Measurements from ENCODE around the gene DDX1. TPM values are rescaled to one million over a fixed set of nuclear protein-coding genes. Genes with fewer than 3 reads are reported as not detected.

The DDX1 gene
- total RNA-seq, 3 donors from 2014 or later: 57.4 to 72.6 (median 71.0) TPM

DNA sequence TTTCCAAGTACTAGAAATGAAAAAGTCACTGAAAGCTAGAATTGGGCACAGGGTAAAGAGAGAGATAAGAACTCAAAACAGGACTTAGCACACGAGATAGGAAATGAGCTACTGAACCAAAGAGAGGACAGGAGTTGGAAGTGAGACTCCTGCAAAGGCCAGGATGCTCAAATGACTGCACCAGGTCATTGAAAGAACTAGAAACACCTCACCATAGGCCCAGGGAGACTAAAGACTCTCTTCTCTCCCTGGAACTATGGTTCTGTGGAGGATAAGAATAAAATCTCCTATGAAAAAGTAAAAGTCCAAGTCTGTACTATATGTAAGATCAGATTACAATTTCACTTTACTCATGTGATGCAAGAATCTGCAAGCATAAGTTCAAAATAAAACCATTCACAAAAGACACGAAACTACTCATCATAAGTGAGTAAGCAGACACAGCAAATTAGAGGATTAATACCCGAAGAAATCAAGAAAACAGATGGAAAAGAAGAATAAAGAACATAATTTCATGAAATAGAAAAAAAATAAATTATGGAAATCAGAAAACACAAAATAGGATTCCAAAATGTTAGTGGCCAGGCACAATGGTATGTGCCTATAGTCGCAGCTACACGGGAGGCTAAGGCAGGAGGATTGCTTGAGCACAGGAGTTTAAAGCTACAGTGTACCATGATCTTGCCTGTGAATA, 37.0 kb upstream of the DDX1 start:
- Histone ChIP-seq H3K4me3 (no peak overlapping the region), H3K4me1 (no peaks in the 10 kb centered on the region), H3K9me3 (no peaks in the 10 kb centered on the region), H3K27me3 (no peaks in the 10 kb centered on the region), H3K27ac (no peak overlapping the region), H3K36me3 (no peaks in the 10 kb centered on the region)
- TF ChIP-seq POLR2A (IDR thresholded peaks at IDR 0.05): no peak
- TF ChIP-seq, protein P1, sequence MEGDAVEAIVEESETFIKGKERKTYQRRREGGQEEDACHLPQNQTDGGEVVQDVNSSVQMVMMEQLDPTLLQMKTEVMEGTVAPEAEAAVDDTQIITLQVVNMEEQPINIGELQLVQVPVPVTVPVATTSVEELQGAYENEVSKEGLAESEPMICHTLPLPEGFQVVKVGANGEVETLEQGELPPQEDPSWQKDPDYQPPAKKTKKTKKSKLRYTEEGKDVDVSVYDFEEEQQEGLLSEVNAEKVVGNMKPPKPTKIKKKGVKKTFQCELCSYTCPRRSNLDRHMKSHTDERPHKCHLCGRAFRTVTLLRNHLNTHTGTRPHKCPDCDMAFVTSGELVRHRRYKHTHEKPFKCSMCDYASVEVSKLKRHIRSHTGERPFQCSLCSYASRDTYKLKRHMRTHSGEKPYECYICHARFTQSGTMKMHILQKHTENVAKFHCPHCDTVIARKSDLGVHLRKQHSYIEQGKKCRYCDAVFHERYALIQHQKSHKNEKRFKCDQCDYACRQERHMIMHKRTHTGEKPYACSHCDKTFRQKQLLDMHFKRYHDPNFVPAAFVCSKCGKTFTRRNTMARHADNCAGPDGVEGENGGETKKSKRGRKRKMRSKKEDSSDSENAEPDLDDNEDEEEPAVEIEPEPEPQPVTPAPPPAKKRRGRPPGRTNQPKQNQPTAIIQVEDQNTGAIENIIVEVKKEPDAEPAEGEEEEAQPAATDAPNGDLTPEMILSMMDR (IDR thresholded peaks at IDR 0.05): no peak
- no peak for TF ChIP-seq POLR2AphosphoS5 (IDR thresholded peaks at IDR 0.05)
- no peak for DNase-seq (ENCODE audit: low spot score in 2 of 2)
- intact Hi-C loops (cut with DNase I; ENCODE audit: low total_unique reads): no loop called here

DNA sequence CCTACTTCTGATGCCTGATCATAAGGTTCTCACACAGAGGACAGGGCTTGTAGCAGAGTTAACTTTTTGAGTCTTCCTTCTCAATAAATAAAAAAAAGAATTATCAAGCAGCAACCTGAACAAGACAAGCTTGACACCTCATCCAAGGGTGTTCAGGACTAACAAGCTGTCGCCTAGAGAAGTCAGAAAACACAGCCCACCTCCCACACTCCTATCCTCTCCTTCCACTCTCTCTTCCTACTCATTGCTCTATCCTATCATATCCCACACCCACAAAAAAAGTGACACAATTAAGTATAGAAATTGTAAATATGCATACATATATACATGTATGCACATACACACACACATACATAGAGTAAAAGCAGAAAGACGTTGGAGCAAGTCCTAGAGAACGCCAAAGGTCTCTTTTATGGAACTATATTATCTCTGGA, 35.9 kb upstream of the DDX1 start:
- Histone ChIP-seq H3K4me1 (no peaks in the 10 kb centered on the region), H3K4me3 (no peak overlapping the region), H3K27me3 (no peaks in the 10 kb centered on the region), H3K36me3 (no peaks in the 10 kb centered on the region), H3K9me3 (no peaks in the 10 kb centered on the region), H3K27ac (no peak overlapping the region)
- DNase-seq (ENCODE audit: low spot score in 2 of 2): no peak
- TF ChIP-seq POLR2A (IDR thresholded peaks at IDR 0.05) (no peak), POLR2AphosphoS5 (IDR thresholded peaks at IDR 0.05) (no peak)
- intact Hi-C loops (cut with DNase I; ENCODE audit: low total_unique reads): no loop called here

DNA sequence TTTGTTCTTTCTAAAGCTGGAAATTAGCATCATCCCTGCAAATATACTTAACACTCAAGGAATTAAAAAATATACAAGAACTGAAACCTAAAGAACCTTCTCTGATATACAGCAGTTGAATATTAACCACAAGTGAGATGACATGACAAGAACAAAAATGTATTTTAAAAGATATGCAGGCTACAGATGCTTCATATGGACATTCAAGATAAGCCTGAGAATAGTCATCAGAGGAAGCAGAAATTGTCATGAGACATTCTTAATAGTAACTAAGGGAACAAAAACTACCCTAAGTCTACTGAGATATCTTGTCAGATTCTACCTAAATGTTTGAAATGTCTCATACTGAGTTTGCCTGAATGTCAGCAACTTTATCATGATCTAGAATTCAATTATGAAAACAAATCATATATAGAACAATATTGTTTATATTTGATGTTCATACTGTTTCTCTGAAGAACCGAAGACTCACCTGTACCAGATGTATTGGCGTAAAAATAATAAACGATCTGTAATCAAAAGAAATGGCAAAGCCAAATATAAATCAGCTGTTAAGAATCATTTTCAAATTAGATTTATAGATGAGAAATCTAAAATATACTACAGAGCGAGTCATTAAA, 35.2 kb upstream of the DDX1 start:
- intact Hi-C loops (cut with DNase I; ENCODE audit: low total_unique reads): no loop called here
- H3K27me3 ChIP-seq: no peaks in the 10 kb centered on the region
- H3K27ac ChIP-seq: no peak overlapping the region
- TF ChIP-seq, protein P1 (IDR thresholded peaks at IDR 0.05): no peak
- TF ChIP-seq POLR2A (IDR thresholded peaks at IDR 0.05): no peak
- no peak for TF ChIP-seq POLR2AphosphoS5 (IDR thresholded peaks at IDR 0.05)
- H3K4me3 ChIP-seq: no peak overlapping the region
- DNase-seq (ENCODE audit: low spot score in 2 of 2): no peak
- H3K9me3 ChIP-seq: no peaks in the 10 kb centered on the region
- H3K4me1 ChIP-seq: no peaks in the 10 kb centered on the region
- H3K36me3 ChIP-seq: no peaks in the 10 kb centered on the region

DNA sequence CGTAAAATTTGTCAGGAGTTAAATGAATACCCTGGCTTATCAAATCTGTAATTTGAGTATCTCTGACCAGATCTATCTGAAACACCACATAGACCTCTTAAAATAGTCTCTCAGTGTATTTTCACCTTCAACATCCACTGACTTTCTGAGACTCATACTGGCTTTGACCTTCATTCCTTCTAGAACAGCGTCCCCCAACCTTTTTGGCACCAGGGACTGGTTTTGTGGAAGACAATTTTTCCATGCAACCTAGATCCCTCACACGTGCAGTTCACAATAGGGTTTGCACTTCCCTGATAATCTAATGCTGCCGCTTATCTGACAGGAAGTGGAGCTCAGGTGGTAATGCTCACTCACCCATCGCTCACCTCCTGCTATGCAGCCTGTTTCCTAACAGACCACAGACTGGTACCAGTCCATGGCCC, 33.8 kb upstream of the DDX1 start:
- H3K36me3 ChIP-seq: no peaks in the 10 kb centered on the region
- intact Hi-C loops (cut with DNase I; ENCODE audit: low total_unique reads): no loop called here
- TF ChIP-seq, protein P1 (IDR thresholded peaks at IDR 0.05): no peak
- TF ChIP-seq POLR2A (IDR thresholded peaks at IDR 0.05) (no peak), POLR2AphosphoS5 (IDR thresholded peaks at IDR 0.05) (no peak)
- no peak overlapping the region for H3K27ac ChIP-seq
- no peaks in the 10 kb centered on the region for H3K4me1 ChIP-seq
- no peak overlapping the region for H3K4me3 ChIP-seq
- DNase-seq (ENCODE audit: low spot score in 2 of 2): no peak
- no peaks in the 10 kb centered on the region for H3K27me3 ChIP-seq
- H3K9me3 ChIP-seq: no peaks in the 10 kb centered on the region

GRCh38 chr2:15559379-15560139, 32.1 kb upstream of the DDX1 start:
- no peak for TF ChIP-seq POLR2A (IDR thresholded peaks at IDR 0.05)
- TF ChIP-seq, protein P1 (IDR thresholded peaks at IDR 0.05): no peak
- no peak overlapping the region for H3K27ac ChIP-seq
- H3K9me3 ChIP-seq: no peaks in the 10 kb centered on the region
- no peaks in the 10 kb centered on the region for H3K27me3 ChIP-seq
- intact Hi-C loops (cut with DNase I; ENCODE audit: low total_unique reads): no loop called here
- no peaks in the 10 kb centered on the region for H3K4me1 ChIP-seq
- no peak for DNase-seq (ENCODE audit: low spot score in 2 of 2)
- no peaks in the 10 kb centered on the region for H3K36me3 ChIP-seq
- peak overlapping the region; percentile 90 to 98 (median 92) for H3K4me3 ChIP-seq

Data from breast epithelium (tissue), 4 donors.